GM19328 (cell line): Measurements from ENCODE around the gene SI.
"Not testable (repeated sequence)": the region's sequence is repeated elsewhere in the genome, so short reads cannot be mapped to it uniquely, and the experiment has no call there.

ENCODE experiments used
- ATAC-seq: cut with Tn5 transposase; IDR thresholded peaks from one replicate; pipeline ENCODE4 v1.9.1; 2021; ENCODE audit warnings: mild to moderate bottlenecking, moderate library complexity; ENCODE audit not compliant: unreplicated experiment

SI gene

GRCh38 chr3:165078293-165078692, at the start of gene SI:
Gene SI, minus strand, starts transcription at chr3:165078496. Its CDS starts 2,484 bp downstream, at chr3:165076012.
- no peak for ATAC-seq

- ATAC-seq: no peak
Observed at GRCh38 chr3:165125836-165126235, 47.5 kb upstream of the SI start.

DNA sequence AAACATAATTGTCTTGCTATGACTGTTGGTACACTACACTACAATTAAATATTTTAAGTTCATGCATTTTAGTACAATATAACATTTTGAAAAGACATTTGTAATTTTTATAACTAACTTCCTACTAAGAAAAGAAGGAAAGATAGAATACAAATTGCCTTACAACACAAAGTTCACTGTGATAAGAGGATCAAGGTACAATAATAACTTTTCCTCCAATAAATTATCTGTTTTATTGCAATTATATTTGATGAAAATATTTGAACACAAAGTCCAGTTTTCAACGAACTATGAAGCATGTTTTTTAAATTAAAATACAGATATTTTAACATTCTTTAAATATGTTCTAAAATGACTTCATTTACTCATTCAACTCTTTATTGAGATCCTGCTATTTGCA, 33.1 kb upstream of the SI start:
- no peak for ATAC-seq

DNA sequence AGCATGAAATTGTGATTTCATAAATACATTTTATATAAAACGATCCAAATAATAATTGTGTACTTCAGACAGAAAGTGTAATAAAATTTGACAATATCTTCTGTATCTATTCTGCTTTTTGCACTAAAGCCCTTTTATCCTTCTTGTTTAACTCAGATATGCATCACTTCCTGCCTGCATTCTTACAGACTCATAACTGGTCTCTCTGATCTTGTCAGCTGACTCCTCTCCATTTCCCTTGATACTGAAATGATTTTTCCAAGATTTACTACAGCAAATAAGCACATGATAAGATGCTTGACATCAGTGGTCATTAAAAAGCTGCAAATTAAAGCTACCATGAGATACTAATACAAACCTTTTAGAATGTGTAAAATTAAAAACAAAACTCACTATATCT, 25.3 kb upstream of the SI start:
- no peak for ATAC-seq

GRCh38 chr3:165082650-165083049, 4.4 kb upstream of the SI start:
- no peak for ATAC-seq

- ATAC-seq: no peak
Observed at GRCh38 chr3:165081183-165081582, 2.9 kb upstream of the SI start.

- ATAC-seq: no peak
Observed at GRCh38 chr3:165075695-165076094, 2.6 kb downstream of the SI start.

GRCh38 chr3:165070682-165071081, 7.6 kb downstream of the SI start:
- ATAC-seq: no peak

GRCh38 chr3:165056510-165056909, 21.8 kb downstream of the SI start:
- no peak for ATAC-seq

GRCh38 chr3:165040186-165040585, 38.1 kb downstream of the SI start:
- ATAC-seq: no peak

- no peak for ATAC-seq
Observed at GRCh38 chr3:165011557-165011956, 66.7 kb downstream of the SI start.

DNA sequence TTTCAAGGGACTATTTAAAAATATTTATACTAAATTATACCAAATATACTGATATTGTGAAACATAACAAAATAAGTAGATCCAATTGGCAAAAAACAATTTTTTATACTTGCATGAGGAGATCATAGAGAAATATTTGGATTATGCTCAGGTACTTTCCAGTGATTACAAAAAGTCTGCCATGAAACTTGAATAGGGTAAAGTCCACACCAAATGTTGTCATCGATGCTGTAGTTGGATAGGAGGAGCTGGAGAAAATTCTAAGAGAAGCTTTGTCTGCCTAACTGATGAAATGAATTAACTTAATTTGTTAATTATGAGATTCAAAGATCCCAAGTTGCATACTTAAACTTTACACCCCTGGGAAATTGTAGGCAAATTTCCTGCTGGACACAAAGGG, 93.3 kb downstream of the SI start:
- no peak for ATAC-seq

DNA sequence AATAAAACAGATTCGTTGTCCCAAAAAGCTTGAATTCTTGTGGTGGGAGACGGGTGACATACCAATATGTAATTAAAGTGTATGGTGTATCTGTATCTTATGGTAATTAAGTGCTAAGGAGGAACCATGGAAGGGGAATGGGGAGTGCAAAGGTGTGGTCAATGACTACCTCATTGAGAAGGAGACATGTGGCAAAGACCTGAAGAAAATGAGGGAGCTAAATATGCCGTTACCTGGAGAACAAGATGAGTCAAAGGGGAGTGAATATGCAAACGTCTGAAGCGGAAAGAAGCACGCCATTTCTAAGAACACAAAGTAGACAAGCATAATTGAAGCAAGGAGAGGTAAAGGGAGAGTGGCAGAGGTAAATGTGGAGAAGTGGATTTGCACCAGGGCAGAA, 115.7 kb downstream of the SI start:
- no peak for ATAC-seq

GRCh38 chr3:164952966-164953365, 125.3 kb downstream of the SI start:
- no peak for ATAC-seq

DNA sequence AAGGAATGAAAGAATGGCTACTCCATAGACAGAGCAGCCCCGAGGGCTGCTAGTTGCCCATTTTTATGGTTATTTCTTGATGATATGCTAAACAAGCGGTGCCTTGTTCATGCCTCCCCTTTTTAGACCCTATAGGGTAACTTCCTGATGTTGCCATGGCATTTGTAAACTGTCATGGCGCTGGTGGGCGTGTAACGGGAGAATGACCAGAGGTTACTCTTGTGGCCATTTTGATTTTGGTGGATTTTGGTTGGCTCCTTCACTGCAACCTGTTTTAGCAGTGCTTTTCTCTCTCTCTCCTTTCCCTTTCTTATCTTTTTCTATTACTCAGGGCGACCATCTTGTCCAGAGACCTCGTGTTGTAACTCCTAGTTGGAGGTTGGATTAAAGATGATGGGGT, 126.9 kb downstream of the SI start:
- not testable (repeated sequence) for ATAC-seq

GRCh38 chr3:164940745-164941144, 137.6 kb downstream of the SI start:
- ATAC-seq: no peak

DNA sequence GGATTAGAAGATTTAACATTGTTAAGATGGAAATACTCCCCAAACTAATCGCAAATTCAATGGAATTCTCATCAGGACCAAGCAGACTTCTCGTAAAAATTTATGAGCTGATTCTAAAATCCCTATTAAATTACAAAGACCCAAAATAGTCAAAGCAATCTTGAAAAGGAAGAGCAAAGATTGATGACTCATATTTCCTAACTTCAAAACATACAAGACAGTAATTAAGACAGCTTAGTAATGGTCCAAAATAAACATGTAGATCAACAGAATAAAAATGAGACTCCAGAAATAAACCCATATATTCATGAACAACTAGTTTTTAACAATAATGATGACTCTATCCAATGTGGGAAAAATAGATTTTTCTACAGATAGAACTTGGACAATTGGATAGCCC, 148.7 kb downstream of the SI start:
- ATAC-seq: no peak
